NB4 (cell line): ENCODE measurements around the gene NID2.

Experiments used
- DNase-seq: peaks from one replicate; pipeline ENCODE4 v3.0.0; 2010; ENCODE audit warnings: low read depth
- H3K4me3 ChIP-seq: one replicate; pipeline ENCODE4 v1.5.1; 2011; ENCODE audit warnings: mild to moderate bottlenecking, low read depth, low read length, moderate library complexity
- CTCF ChIP-seq: IDR thresholded peaks from one replicate; pipeline ENCODE4 v1.5.1; 2012; ENCODE audit warnings: low read depth, low read length
- MAX ChIP-seq: IDR thresholded peaks from 2 replicates; pipeline ENCODE4 v1.6.1; 2011; ENCODE audit warnings: low read depth, low read length
- MYC ChIP-seq: IDR thresholded peaks from 2 replicates; pipeline ENCODE4 v1.6.1; 2011; ENCODE audit warnings: low read depth, low read length
- POLR2A ChIP-seq: IDR thresholded peaks from 2 replicates; pipeline ENCODE4 v1.6.1; 2011; ENCODE audit warnings: mild to moderate bottlenecking; ENCODE audit not compliant: insufficient read length; ENCODE audit errors: extremely low read depth

NID2 gene

GRCh38 chr14:51977075-51977474 lies 91.8 kb downstream of the NID2 start:
- DNase-seq = no peak
- no peak overlapping the region for H3K4me3 ChIP-seq
- TF ChIP-seq MAX (no peak), POLR2A (no peak)

- no peak for TF ChIP-seq POLR2A
- no peak for TF ChIP-seq MAX
- no peak for TF ChIP-seq CTCF
- TF ChIP-seq MYC = no peak
- H3K4me3 ChIP-seq = no peak overlapping the region
- DNase-seq = no peak
These were observed 96.3 kb downstream of the NID2 start for GRCh38 chr14:51972566-51972965.

- H3K4me3 ChIP-seq = no peak overlapping the region
- no peak for DNase-seq
- TF ChIP-seq POLR2A (no peak), MYC (no peak), CTCF (no peak), MAX (no peak)
These were observed 98.9 kb downstream of the NID2 start for GRCh38 chr14:51969852-51970540.

- no peak for DNase-seq
- H3K4me3 ChIP-seq = no peak overlapping the region
- TF ChIP-seq MAX (no peak), CTCF (no peak), MYC (no peak), POLR2A (no peak)
These were observed 101.3 kb downstream of the NID2 start for GRCh38 chr14:51967521-51967920.

GRCh38 chr14:51963286-51963685 lies 105.6 kb downstream of the NID2 start:
- TF ChIP-seq POLR2A (no peak), MYC (no peak)
- no peak for DNase-seq
- no peak overlapping the region for H3K4me3 ChIP-seq

GRCh38 chr14:51962711-51963110 lies 106.1 kb downstream of the NID2 start:
- no peak for DNase-seq
- no peak for TF ChIP-seq MAX
- no peak for TF ChIP-seq POLR2A
- TF ChIP-seq MYC = no peak
- no peak overlapping the region for H3K4me3 ChIP-seq

GRCh38 chr14:51960866-51961265 lies 108.0 kb downstream of the NID2 start:
- DNase-seq = no peak
- TF ChIP-seq MAX (no peak), POLR2A (no peak), CTCF (no peak), MYC (no peak)

More at GRCh38 chr14:51960866-51961265, 108.0 kb downstream of the NID2 start:
- no peak overlapping the region for H3K4me3 ChIP-seq
